ENCODE data around the gene NLRP1.

- TF ChIP-seq CTCF (IDR thresholded peaks at IDR 0.05) (no peak), POLR2AphosphoS5 (IDR thresholded peaks at IDR 0.05) (no peak), EP300 (IDR thresholded peaks at IDR 0.05) (no peak), POLR2A (IDR thresholded peaks at IDR 0.05; ENCODE audit: low read depth) (no peak)
Observed at GRCh38 chr17:5527601-5528250, 56.6 kb downstream of the NLRP1 start.
